Activated CD8-positive, alpha-beta memory T cell treated with anti-CD3 and anti-CD28 coated beads, Interleukin-2, amount 50 U/mL, for 4 hours (primary cell): Measurements from ENCODE around the gene SIGLEC1.

Experiments used
- DNase-seq: peaks from one replicate; pipeline ENCODE4 v3.0.0-alpha.2; 2020

The SIGLEC1 gene

GRCh38 chr20:3697588-3698305 lies 14.7 kb downstream of the SIGLEC1 start:
- no peak for DNase-seq

DNA sequence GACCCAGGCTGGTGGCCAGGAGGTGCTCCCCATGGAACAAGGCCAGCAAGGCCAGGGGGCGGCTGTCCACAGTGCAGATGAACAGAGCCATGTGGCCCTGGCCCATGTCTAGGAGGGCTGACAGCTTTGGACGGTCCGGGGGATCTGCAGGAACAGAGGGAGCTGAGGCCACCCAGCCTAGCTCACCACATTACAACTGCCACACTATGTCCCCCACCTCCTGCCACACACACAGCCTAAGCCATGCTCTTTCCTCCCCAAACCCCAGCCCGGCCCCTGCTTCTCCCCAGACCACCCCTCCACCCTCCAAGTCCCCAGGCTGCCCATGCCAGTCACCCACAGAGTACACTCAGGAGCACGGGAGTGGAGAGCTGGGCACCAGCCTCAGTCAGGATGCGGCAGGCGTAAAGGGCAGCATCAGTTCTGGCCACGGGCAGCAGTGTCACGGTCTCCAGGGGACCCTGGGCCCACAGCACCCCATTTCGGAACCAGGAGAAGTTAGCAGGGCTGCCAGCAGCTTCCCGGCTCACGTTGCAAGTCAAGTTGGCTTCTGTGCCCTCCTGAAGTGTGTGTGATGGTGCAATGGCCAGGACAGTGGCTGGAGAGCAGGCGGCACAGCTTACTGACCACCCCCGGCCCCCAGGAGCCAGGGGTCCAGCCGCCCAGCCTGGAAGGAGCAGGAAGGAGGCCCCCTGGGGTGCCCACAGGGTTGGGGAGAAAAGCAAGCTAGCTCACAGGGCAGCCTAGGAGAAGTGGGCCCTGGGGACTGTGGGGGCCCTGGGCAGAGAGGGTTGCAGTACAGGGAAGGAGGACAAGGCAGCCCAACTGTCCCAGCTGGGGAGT lies 15.4 kb downstream of the SIGLEC1 start:
- no peak for DNase-seq

GRCh38 chr20:3696200-3696599 lies 16.2 kb downstream of the SIGLEC1 start:
- no peak for DNase-seq

- DNase-seq = no peak
Measured at GRCh38 chr20:3694864-3695263, 17.5 kb downstream of the SIGLEC1 start.

DNA sequence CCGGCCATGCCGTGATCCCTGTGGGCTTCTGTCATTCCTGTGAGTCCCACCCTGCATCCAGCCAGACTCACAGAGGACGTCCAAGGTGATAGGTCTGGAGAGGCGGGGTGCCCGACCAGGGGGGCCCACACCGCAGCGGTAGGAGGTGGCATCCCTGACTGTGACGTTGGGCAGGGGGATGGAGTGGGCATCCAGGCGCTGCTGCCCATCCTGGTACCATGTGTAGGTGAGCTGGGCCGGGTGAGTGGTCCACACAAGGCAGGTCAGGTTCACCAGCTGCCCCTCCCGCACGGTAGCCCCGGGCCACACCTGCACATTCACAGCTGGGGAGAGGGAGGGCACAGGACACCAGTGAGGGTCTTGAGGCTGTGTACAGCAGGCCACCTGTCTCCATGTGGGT lies 19.0 kb downstream of the SIGLEC1 start:
- no peak for DNase-seq

- no peak for DNase-seq
Measured at GRCh38 chr20:3692706-3693294, 19.6 kb downstream of the SIGLEC1 start.

DNA sequence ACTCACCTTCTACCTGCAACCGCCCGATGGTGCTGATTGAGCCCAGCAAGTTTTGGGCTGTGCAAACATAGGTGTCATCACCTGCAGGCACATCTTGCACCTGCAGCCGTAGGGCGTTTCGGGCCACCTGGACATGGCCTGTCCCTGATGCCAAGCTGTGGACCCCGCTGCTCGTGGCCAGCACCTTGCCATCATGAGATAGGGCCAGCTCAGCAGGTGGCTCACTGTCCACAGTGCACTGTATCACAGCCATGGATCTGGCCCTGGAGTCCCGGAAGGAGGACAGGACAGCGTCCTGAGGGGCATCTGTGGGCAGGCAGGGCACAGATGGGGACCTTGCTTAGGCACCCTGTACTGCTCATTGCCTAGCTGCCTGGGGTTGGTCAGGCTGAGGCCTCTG lies 20.5 kb downstream of the SIGLEC1 start:
- DNase-seq = no peak

GRCh38 chr20:3691306-3691705 lies 21.1 kb downstream of the SIGLEC1 start:
- DNase-seq = no peak

GRCh38 chr20:3690413-3690812 lies 22.0 kb downstream of the SIGLEC1 start:
- DNase-seq = no peak

DNA sequence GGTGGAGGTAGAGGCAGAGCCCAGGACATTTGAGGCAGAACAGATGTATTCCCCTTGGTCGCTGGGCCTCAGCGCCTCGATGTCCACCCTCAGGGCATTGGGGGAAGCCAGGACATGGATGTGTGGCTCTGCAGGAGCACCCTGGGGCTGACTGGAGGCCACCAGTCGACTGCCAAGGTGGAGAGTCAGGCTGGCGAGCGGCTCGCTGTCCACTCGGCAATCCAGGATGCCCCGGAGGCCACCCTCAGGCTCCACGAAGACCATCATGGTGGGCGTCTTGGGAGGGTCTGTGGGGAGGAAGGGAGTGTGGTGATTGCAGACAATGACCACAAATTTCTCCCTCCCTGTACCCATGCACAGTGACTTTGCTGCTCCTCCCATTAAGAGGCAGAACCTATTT lies 22.4 kb downstream of the SIGLEC1 start:
- no peak for DNase-seq

DNA sequence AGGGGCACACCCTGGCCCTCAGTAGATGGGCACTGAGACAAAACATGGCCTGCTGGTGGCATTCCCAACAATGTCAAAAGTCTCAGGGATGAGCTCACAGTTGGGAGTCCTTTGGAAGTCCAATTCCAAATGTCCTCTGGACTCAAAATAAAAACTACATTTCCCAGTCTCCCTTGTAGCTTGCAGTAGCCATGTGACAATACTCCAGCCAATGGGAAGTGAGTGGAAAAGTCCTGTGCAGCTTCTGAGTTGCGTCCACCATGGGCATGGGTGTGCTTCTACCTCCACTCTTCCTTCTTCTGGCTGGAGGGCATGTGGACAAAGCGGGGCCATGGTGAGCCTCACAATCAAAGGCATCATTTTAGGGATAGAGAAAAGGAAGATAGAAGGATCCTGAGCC lies 24.7 kb downstream of the SIGLEC1 start:
- DNase-seq = no peak

- DNase-seq = no peak
Measured at GRCh38 chr20:3686867-3687321, 25.5 kb downstream of the SIGLEC1 start.

- no peak for DNase-seq
Measured at GRCh38 chr20:3686421-3686820, 26.0 kb downstream of the SIGLEC1 start.

DNA sequence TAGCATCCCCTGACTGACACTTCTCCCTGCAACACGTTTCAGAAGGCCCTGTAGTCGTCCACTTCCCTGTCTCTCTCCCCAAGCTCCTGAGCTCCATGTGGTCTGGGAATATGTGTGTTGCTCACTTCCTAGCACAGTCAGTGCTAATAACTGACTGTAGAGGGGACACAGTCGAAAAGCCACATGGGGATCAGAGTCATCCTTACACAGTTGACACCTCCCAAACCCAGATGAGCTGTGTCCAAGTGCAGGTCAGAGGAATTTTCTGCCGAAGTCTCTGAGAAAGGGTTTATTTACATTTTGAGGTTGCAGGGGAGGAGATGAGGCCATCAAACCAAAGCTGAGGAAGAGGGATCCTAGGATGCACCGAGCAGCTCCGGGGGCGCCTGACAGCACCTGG lies 27.1 kb downstream of the SIGLEC1 start:
- no peak for DNase-seq

DNA sequence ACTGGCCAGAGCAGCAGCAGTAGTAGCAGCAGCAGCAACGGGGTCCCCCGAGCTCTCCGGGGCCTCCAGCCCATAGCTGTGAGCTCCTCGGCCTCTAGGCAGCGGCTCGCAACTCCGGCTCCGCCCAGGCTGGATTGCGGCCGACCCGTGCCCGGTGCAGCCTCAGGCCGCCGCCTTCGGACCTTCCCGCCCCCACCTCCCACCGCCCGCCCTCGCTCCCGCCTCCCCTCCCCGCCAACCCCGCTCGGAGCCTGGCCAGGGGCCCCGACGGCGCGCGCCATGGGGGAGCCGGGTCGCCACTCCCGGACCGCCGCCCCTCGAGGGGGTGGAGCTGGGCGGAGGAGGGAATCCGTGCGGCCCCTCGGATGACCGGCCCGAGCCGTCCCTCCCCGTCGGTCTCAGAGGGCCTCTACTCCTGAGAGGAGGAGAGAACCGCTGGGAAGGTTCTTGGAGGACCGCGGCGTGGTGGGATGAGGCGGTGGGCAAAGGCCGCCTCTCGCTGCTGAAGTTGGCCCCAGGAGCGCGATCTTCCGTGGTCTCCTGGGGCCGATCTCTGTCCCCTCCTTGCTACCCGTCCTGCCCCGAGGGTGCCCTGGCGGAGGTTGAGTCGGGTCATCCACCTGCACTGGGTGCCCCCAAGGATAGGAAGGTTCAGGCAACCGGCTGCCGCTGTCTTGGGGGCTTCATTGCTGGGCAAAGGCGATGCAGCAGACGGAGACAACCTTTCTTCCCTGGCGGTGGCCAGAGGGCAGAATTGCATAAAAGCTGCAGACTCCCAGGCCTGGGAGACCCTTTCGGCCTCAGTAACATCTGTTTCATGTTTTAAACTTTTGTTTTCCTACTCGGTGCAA lies 30.2 kb downstream of the SIGLEC1 start, which contains the start of gene ADAM33:
ADAM33 (minus strand) TSS at position 80 of the 851 bp plus-strand sequence; CDS start at position 74, 6 bp downstream.
- no peak for DNase-seq

DNA sequence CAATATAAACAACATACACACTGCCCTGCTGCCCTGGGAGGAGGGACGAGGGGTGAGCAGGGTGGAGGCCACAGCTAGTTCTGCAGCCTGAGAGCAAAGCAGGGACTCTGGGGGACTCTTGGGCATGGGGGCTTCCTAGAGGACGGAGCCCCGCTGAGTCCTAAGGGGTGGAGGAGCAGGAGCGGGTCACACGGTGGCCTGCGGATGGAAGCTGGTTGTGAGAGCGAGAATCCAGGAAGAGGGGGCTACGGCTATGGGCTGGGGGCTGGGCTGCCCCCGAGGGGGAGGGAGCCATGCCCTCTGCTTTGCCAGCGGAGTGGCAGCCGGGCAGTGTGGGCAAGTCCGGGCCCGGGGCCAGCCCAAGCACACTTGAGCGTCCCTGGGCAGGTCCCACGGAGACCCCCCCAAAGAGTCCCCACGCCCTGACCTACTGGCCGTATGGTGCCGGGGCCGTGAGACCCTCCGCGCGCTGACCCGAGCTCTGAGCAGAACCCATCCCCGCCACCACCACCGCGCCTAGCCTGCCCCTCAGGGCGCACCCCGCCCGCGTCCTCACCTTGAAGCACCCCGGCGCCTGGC lies 31.0 kb downstream of the SIGLEC1 start:
- DNase-seq = no peak

GRCh38 chr20:3680701-3681351 lies 31.6 kb downstream of the SIGLEC1 start:
- DNase-seq = no peak

- DNase-seq = no peak
Measured at GRCh38 chr20:3679749-3680700, 32.4 kb downstream of the SIGLEC1 start.

GRCh38 chr20:3678856-3679720 lies 33.3 kb downstream of the SIGLEC1 start:
- DNase-seq = no peak

- no peak for DNase-seq
Measured at GRCh38 chr20:3678198-3678597, 34.2 kb downstream of the SIGLEC1 start.
